DOHH2 (cell line): ENCODE data around the gene RANBP10.

ENCODE experiments used
- H3F3A ChIP-seq: fragments of 200-600 bp; sonication (generic), shearing (Covaris generic); 2 replicates; pipeline ENCODE4 v1.6.0; 2016; ENCODE audit warnings: antibody characterized with exemption, mild to moderate bottlenecking; ENCODE audit not compliant: control insufficient read depth, insufficient read depth
- H3K27ac ChIP-seq: fragments of 200-600 bp; sonication (generic); 2 replicates; pipeline ENCODE4 v1.5.1; 2014; ENCODE audit warnings: low read depth, mild to moderate bottlenecking, low read length, moderate library complexity
- H3K27me3 ChIP-seq: fragments of 200-600 bp; sonication (generic); 2 replicates; pipeline ENCODE4 v1.6.1; 2014; ENCODE audit warnings: mild to moderate bottlenecking, low read length, mixed read lengths; ENCODE audit not compliant: control insufficient read depth
- H3K36me3 ChIP-seq: fragments of 200-600 bp; sonication (generic); 2 replicates; pipeline ENCODE4 v1.6.1; 2014; ENCODE audit warnings: mild to moderate bottlenecking, low read length, moderate library complexity, mixed read lengths; ENCODE audit not compliant: control insufficient read depth
- H3K4me1 ChIP-seq: fragments of 200-600 bp; sonication (generic); 2 replicates; pipeline ENCODE4 v1.6.1; 2014; ENCODE audit warnings: mild to moderate bottlenecking, low read length, mixed read lengths; ENCODE audit not compliant: control insufficient read depth
- H3K4me2 ChIP-seq: fragments of 200-600 bp; sonication (generic); 2 replicates; pipeline ENCODE4 v1.6.0; 2014; ENCODE audit warnings: mild to moderate bottlenecking, low read length, moderate library complexity
- H3K4me3 ChIP-seq: fragments of 200-600 bp; sonication (generic); 2 replicates; pipeline ENCODE4 v1.5.1; 2014; ENCODE audit warnings: mild to moderate bottlenecking, low read length, mixed read lengths
- H3K79me2 ChIP-seq: fragments of 200-600 bp; sonication (generic); 2 replicates; pipeline ENCODE4 v1.6.1; 2014; ENCODE audit warnings: mild to moderate bottlenecking, low read length, mixed read lengths; ENCODE audit not compliant: control insufficient read depth
- H3K9me2 ChIP-seq: fragments of 200-600 bp; sonication (generic); replicated peaks from 2 replicates; pipeline ENCODE4 v1.6.1; 2014; ENCODE audit warnings: mild to moderate bottlenecking, low read length, mixed read lengths; ENCODE audit not compliant: control insufficient read depth
- H3K9me3 ChIP-seq: fragments of 200-600 bp; sonication (generic); 2 replicates; pipeline ENCODE4 v1.6.1; 2014; ENCODE audit warnings: antibody characterized with exemption, low read length, mixed read lengths; ENCODE audit not compliant: control insufficient read depth, insufficient read depth
- H4K20me1 ChIP-seq: fragments of 200-600 bp; sonication (generic); 2 replicates; pipeline ENCODE4 v1.6.0; 2014; ENCODE audit warnings: low read depth, mild to moderate bottlenecking, antibody characterized with exemption, low read length, moderate library complexity; ENCODE audit not compliant: control insufficient read depth, insufficient read depth
- EZH2phosphoT487 ChIP-seq: fragments of 200-600 bp; sonication (generic); IDR thresholded peaks from 2 replicates; pipeline ENCODE4 v1.6.1; 2017; ENCODE audit warnings: borderline replicate concordance, mild to moderate bottlenecking, antibody characterized with exemption, low read length, moderate library complexity, mixed read lengths
- TF ChIP-seq, protein P1 (sequence below): fragments of 200-600 bp; sonication (generic); IDR thresholded peaks from one replicate; pipeline ENCODE4 v1.5.1; 2014; ENCODE audit warnings: antibody characterized with exemption, mild to moderate bottlenecking, low read depth, low read length; ENCODE audit not compliant: poor library complexity, severe bottlenecking

Gene RANBP10

DNA sequence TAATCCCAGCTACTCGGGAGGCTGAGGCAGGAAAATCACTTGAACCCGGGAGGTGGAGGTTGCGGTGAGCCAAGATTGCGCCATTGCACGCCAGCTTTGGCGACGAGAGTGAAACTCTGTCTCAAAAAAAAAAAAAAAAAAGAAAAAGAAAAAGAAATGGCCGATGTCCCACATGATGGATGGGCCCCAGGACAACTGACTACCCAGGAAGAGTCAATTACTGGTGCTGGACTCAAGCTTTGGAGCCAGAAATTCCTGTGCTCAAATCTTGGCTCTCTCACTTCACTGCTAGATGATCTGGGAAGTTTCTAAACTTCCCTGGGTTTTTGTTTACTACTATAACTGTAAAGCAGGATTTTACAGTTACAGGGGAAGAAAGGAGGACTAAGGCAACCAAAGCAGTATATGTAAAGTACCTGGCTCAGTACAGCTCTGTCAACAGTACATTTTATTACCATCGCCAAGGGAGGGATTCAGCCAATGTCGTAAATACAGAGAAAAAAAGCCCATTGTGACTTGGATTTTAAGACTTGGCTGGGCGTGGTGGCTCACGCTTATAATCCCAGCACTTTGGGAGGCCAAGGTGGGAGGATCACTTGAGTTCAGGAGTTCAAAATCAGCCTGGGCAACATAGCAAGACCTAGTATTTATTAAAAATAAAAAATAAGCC lies 127.9 kb downstream of the RANBP10 start:
- Histone ChIP-seq H3K4me1 (peaks cover 3% of the 10 kb centered on the region; the same call in 1 of the 2 replicates), H3K9me2 (no peaks in the 10 kb centered on the region), H3K27ac (no peak overlapping the region), H3F3A (no peaks in the 10 kb centered on the region), H3K4me3 (no peak overlapping the region), H3K4me2 (no peak overlapping the region), H4K20me1 (no peaks in the 10 kb centered on the region), H3K9me3 (no peaks in the 10 kb centered on the region), H3K36me3 (peaks cover 1% of the 10 kb centered on the region), H3K79me2 (no peaks in the 10 kb centered on the region), H3K27me3 (no peaks in the 10 kb centered on the region)
- TF ChIP-seq, protein P1, sequence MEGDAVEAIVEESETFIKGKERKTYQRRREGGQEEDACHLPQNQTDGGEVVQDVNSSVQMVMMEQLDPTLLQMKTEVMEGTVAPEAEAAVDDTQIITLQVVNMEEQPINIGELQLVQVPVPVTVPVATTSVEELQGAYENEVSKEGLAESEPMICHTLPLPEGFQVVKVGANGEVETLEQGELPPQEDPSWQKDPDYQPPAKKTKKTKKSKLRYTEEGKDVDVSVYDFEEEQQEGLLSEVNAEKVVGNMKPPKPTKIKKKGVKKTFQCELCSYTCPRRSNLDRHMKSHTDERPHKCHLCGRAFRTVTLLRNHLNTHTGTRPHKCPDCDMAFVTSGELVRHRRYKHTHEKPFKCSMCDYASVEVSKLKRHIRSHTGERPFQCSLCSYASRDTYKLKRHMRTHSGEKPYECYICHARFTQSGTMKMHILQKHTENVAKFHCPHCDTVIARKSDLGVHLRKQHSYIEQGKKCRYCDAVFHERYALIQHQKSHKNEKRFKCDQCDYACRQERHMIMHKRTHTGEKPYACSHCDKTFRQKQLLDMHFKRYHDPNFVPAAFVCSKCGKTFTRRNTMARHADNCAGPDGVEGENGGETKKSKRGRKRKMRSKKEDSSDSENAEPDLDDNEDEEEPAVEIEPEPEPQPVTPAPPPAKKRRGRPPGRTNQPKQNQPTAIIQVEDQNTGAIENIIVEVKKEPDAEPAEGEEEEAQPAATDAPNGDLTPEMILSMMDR: no peak
- TF ChIP-seq EZH2phosphoT487: no peak

DNA sequence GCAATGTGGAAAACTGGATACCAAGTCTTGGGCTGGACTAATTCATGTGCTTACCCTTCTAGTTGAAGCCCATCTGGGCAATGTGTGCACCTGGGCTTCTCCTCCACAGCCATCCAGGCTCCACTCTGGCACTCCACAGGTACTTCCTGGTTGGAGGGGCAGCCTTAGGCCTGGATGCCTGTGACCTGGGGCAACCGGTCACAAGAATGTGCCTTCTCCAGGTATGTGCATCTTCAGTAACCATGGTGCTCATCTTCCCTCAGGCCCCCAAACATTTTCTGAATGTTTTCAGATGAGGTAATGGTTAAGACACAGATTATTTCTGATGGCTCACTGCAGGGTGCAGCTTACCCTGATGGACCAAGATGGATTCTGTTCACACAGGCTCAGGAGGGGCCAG lies 128.6 kb downstream of the RANBP10 start:
- Histone ChIP-seq H3K27ac (no peak overlapping the region), H3K4me1 (peaks cover 6% of the 10 kb centered on the region), H3K36me3 (no peaks in the 10 kb centered on the region), H3K79me2 (no peaks in the 10 kb centered on the region), H3K4me3 (no peak overlapping the region), H3F3A (no peaks in the 10 kb centered on the region), H3K9me3 (no peaks in the 10 kb centered on the region), H3K27me3 (no peaks in the 10 kb centered on the region), H3K4me2 (no peak overlapping the region), H3K9me2 (no peaks in the 10 kb centered on the region), H4K20me1 (no peaks in the 10 kb centered on the region)
- TF ChIP-seq, protein P1: no peak
- no peak for TF ChIP-seq EZH2phosphoT487

DNA sequence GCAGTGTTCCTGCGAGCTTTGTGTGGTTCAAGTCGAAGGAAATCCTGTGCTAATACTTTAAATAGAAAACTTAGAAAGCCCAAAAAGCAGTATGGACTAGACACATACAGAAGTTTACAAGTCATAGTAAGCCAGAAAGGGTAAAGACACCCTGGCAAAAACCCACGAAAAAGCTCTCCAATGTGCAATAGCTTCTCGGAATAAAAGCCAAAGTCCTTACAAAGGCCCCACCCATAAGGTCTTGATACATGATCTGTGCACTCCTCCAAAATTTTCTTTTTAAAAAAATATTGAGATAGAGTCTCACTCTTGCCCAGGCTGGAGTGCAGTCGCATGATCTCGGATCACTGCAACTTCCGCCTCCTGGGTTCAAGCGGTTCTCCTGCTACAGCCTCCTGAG lies 129.4 kb downstream of the RANBP10 start:
- no peak for TF ChIP-seq EZH2phosphoT487
- TF ChIP-seq, protein P1: no peak
- H3K4me1 ChIP-seq: peaks cover 6% of the 10 kb centered on the region
- no peaks in the 10 kb centered on the region for H3F3A ChIP-seq
- H3K9me2 ChIP-seq: no peaks in the 10 kb centered on the region
- no peaks in the 10 kb centered on the region for H3K27me3 ChIP-seq
- H3K27ac ChIP-seq: no peak overlapping the region
- H3K36me3 ChIP-seq: no peaks in the 10 kb centered on the region
- H4K20me1 ChIP-seq: no peaks in the 10 kb centered on the region
- H3K4me3 ChIP-seq: no peak overlapping the region
- no peaks in the 10 kb centered on the region for H3K79me2 ChIP-seq
- H3K4me2 ChIP-seq: no peak overlapping the region
- H3K9me3 ChIP-seq: no peaks in the 10 kb centered on the region
